GM18867 (cell line): ENCODE results near the gene ADAMTS19.
"Not testable (repeated sequence)": the region's sequence is repeated elsewhere in the genome, so short reads cannot be mapped to it uniquely, and the experiment has no call there.

Source experiments
- ATAC-seq: cut with Tn5 transposase; IDR thresholded peaks from one replicate; pipeline ENCODE4 v1.9.1; 2021; ENCODE audit warnings: mild to moderate bottlenecking, moderate library complexity; ENCODE audit not compliant: unreplicated experiment

Gene ADAMTS19

GRCh38 chr5:129584496-129584895, 124.4 kb downstream of the ADAMTS19 start:
- ATAC-seq: not testable (repeated sequence)

GRCh38 chr5:129591508-129592160, 131.5 kb downstream of the ADAMTS19 start:
- ATAC-seq: no peak

- no peak for ATAC-seq
These were observed 133.4 kb downstream of the ADAMTS19 start for GRCh38 chr5:129593525-129593924.

GRCh38 chr5:129601576-129601975, 141.5 kb downstream of the ADAMTS19 start:
- ATAC-seq: no peak

GRCh38 chr5:129608350-129608749, 148.3 kb downstream of the ADAMTS19 start:
- ATAC-seq: no peak

- ATAC-seq: no peak
These were observed 149.6 kb downstream of the ADAMTS19 start for GRCh38 chr5:129609710-129610109.

GRCh38 chr5:129616517-129616916, 156.4 kb downstream of the ADAMTS19 start:
- ATAC-seq: no peak

- no peak for ATAC-seq
These were observed 157.1 kb downstream of the ADAMTS19 start for GRCh38 chr5:129617206-129617605.

- ATAC-seq: peak; percentile 56
These were observed 159.7 kb downstream of the ADAMTS19 start for GRCh38 chr5:129619782-129620181.

GRCh38 chr5:129622531-129622930, 162.4 kb downstream of the ADAMTS19 start:
- no peak for ATAC-seq

GRCh38 chr5:129629575-129629974, 169.5 kb downstream of the ADAMTS19 start:
- no peak for ATAC-seq

GRCh38 chr5:129630101-129630500, 170.0 kb downstream of the ADAMTS19 start:
- no peak for ATAC-seq

- ATAC-seq: no peak
These were observed 171.9 kb downstream of the ADAMTS19 start for GRCh38 chr5:129631961-129632360.

- ATAC-seq: not testable (repeated sequence)
These were observed 177.4 kb downstream of the ADAMTS19 start for GRCh38 chr5:129637501-129637900.

- ATAC-seq: no peak
These were observed 179.2 kb downstream of the ADAMTS19 start for GRCh38 chr5:129639331-129639730.

GRCh38 chr5:129652349-129653056, 192.4 kb downstream of the ADAMTS19 start:
- no peak for ATAC-seq

GRCh38 chr5:129653057-129653375, 192.9 kb downstream of the ADAMTS19 start:
- no peak for ATAC-seq

GRCh38 chr5:129653442-129653841, 193.3 kb downstream of the ADAMTS19 start:
- ATAC-seq: no peak

- ATAC-seq: no peak
These were observed 196.9 kb downstream of the ADAMTS19 start for GRCh38 chr5:129656952-129657351.

GRCh38 chr5:129658801-129659200, 198.7 kb downstream of the ADAMTS19 start:
- ATAC-seq: no peak

GRCh38 chr5:129661366-129662035, 201.4 kb downstream of the ADAMTS19 start:
- ATAC-seq: no peak

GRCh38 chr5:129664336-129664937, 204.3 kb downstream of the ADAMTS19 start:
- ATAC-seq: peak; percentile 85
